Stimulated activated CD8-positive, alpha-beta memory T cell treated with anti-CD3 and anti-CD28 coated beads, Interleukin-2, amount 100 ng/mL, for 1 hour (primary cell): ENCODE measurements around the gene SMIM34.
"Not testable (repeated sequence)": the region's sequence is repeated elsewhere in the genome, so short reads cannot be mapped to it uniquely, and the experiment has no call there.

Experiments used
- DNase-seq, 2 donors: peaks; one replicate each; pipeline ENCODE4 v3.0.0-alpha.2; 2020; ENCODE audit warnings: low read depth in 2 of 2

The SMIM34 gene

GRCh38 chr21:34374462-34374861 lies 49.3 kb downstream of the SMIM34 start:
- not testable (repeated sequence) for DNase-seq

GRCh38 chr21:34372321-34372720 lies 51.4 kb downstream of the SMIM34 start:
- DNase-seq: no peak

GRCh38 chr21:34369741-34370140 lies 54.0 kb downstream of the SMIM34 start:
- DNase-seq: no peak
